K562 (cell line): ENCODE data around the gene KCNN4. TPM values are rescaled to one million over a fixed set of nuclear protein-coding genes. Genes with fewer than 3 reads are reported as not detected.

Source experiments
- ATAC-seq: fragments of 200-7000 bp; cut with Tn5 transposase; 3 replicates; pipeline ENCODE4 v1.9.1; 2020; ENCODE audit warnings: moderate library complexity
- BruUV-seq: library from RNA; stranded (reverse); fragments of 400-500 nt; replicated peaks from 2 replicates; lab custom pipeline; 2021; lab: Mats Ljungman, UMichigan
- CTCF ChIA-PET: fragments of 300-600 bp; formaldehyde crosslinking; extraction: SDS; loops from one replicate; lab custom pipeline; 2021; ENCODE audit warnings: low intra/inter-chr PET ratio; lab: Yijun Ruan, JAX
- POLR2A ChIA-PET: fragments of 300-600, 350-650 bp; sonication (Branson Sonifier 250); formaldehyde crosslinking; extraction: SDS; loops from one replicate; lab custom pipeline; 2021; ENCODE audit warnings: antibody characterized with exemption, inconsistent platforms; lab: Yijun Ruan, JAX
- DNase-seq, 4 experiments: peaks; one replicate each; pipeline versions ENCODE4 v3.0.0 to v3.0.0-alpha.2; 2011 to 2018; ENCODE audit warnings: low spot score in 3 of 4, mixed read lengths in 3 of 4; ENCODE audit errors: extremely low read depth in 1 of 4
- FAIRE-seq: peaks from 2 replicates; lab custom pipeline; 2011; peaks lifted over from hg19 to GRCh38; lab: Jason Lieb, UNC
- H2AFZ ChIP-seq: 2 replicates; pipeline ENCODE4 v1.6.0; 2011; ENCODE audit warnings: low read depth, low read length, control low read depth, inconsistent platforms
- H3K27ac ChIP-seq: fragments of 200-600 bp; 3 replicates; pipeline ENCODE4 v1.8.0; 2011; ENCODE audit warnings: low read depth, mild to moderate bottlenecking, control low read depth, inconsistent platforms, low read length, moderate library complexity, mixed read lengths; ENCODE audit errors: extremely low read depth
- H3K27me3 ChIP-seq, 2 experiments: fragments of 300-600 bp in 1 of 2; 2 replicates in 1 of 2; 3 replicates in 1 of 2; pipeline versions ENCODE4 v1.6.0 to v1.8.0; 2011; ENCODE audit warnings: inconsistent platforms in 2 of 2, low read length in 2 of 2, mild to moderate bottlenecking in 1 of 2, mixed read lengths in 1 of 2, moderate library complexity in 1 of 2; ENCODE audit not compliant: control insufficient read depth in 2 of 2, insufficient read depth in 2 of 2
- H3K36me3 ChIP-seq: fragments of 300-600 bp; 3 replicates; pipeline ENCODE4 v1.8.0; 2011; ENCODE audit warnings: mild to moderate bottlenecking, low read length, inconsistent platforms; ENCODE audit not compliant: control insufficient read depth, insufficient read depth
- H3K4me1 ChIP-seq, 2 experiments: fragments of 200-600 bp in 1 of 2; replicated peaks in 1 of 2; 2 replicates in 1 of 2; 3 replicates in 1 of 2; pipeline versions ENCODE4 v1.5.1 to v1.8.0; 2011; ENCODE audit warnings: inconsistent platforms in 2 of 2, low read length in 2 of 2, mild to moderate bottlenecking in 1 of 2, mixed read lengths in 1 of 2, moderate library complexity in 1 of 2; ENCODE audit not compliant: control insufficient read depth in 2 of 2, insufficient read depth in 2 of 2
- H3K4me2 ChIP-seq: 2 replicates; pipeline ENCODE4 v1.6.1; 2011; ENCODE audit warnings: low read length, control low read depth, inconsistent platforms, mixed read lengths; ENCODE audit not compliant: insufficient read depth
- H3K4me3 ChIP-seq: fragments of 200-600 bp; sonication (generic), shearing (Covaris generic); 2 replicates; pipeline ENCODE4 v1.5.1; 2016; ENCODE audit warnings: control low read depth, inconsistent platforms
- H3K79me2 ChIP-seq: fragments of 200-600 bp; 3 replicates; pipeline ENCODE4 v1.8.0; 2011; ENCODE audit warnings: low read length, inconsistent platforms; ENCODE audit not compliant: control insufficient read depth, insufficient read depth
- H3K9ac ChIP-seq, 2 experiments: 2 replicates each; pipeline versions ENCODE4 v1.6.0 to v1.6.1; 2011; ENCODE audit warnings: low read depth in 2 of 2, low read length in 2 of 2, control low read depth in 1 of 2, inconsistent platforms in 1 of 2, mild to moderate bottlenecking in 1 of 2, mixed read lengths in 1 of 2; ENCODE audit not compliant: insufficient read depth in 1 of 2
- H3K9me1 ChIP-seq: one replicate; pipeline ENCODE4 v1.6.0; 2011; ENCODE audit warnings: inconsistent platforms, mild to moderate bottlenecking, low read length, moderate library complexity; ENCODE audit not compliant: control insufficient read depth, insufficient read depth
- H3K9me3 ChIP-seq: replicated peaks from 2 replicates; pipeline ENCODE4 v1.5.1; 2011; ENCODE audit warnings: low read depth, low read length, inconsistent platforms; ENCODE audit not compliant: control insufficient read depth, insufficient read depth
- H4K20me1 ChIP-seq: replicated peaks from 2 replicates; pipeline ENCODE4 v1.6.1; 2011; ENCODE audit warnings: low read length, inconsistent platforms, mixed read lengths; ENCODE audit not compliant: control insufficient read depth, insufficient read depth
- CBFA2T3 ChIP-seq: fragments of 450-650 bp; IDR thresholded peaks from 2 replicates; pipeline ENCODE4 v1.6.1; 2017
- DNMT1 ChIP-seq: fragments of 450-650 bp; IDR thresholded peaks from 2 replicates; pipeline ENCODE4 v1.6.1; 2016; ENCODE audit warnings: antibody characterized with exemption, mild to moderate bottlenecking
- ETV1 ChIP-seq: fragments of 450-650 bp; conservative IDR thresholded peaks from 2 replicates; pipeline ENCODE4 v1.6.1; 2016; ENCODE audit warnings: missing genetic modification characterization, control low read depth, low read depth, missing compliant biosample characterization
- MAFF ChIP-seq: IDR thresholded peaks from 2 replicates; pipeline ENCODE4 v1.6.1; 2012; ENCODE audit warnings: low read length, improper control_type of control experiment
- PHTF2 ChIP-seq: fragments of 250-450 bp; sonication (Bioruptor Pico); IDR thresholded peaks from 2 replicates; pipeline ENCODE4 v1.5.0; 2021; ENCODE audit warnings: mild to moderate bottlenecking
- PTRF ChIP-seq: fragments of 450-650 bp; IDR thresholded peaks from 2 replicates; pipeline ENCODE4 v1.6.1; 2016; ENCODE audit warnings: mild to moderate bottlenecking, missing genetic modification characterization, missing compliant biosample characterization
- PURB ChIP-seq: sonication (generic); formaldehyde crosslinking; IDR thresholded peaks from 2 replicates; pipeline ENCODE4 v1.9.0; 2021; ENCODE audit warnings: low read depth, mild to moderate bottlenecking, missing genetic modification reagents
- SPI1 ChIP-seq: IDR thresholded peaks from 2 replicates; pipeline ENCODE4 v1.6.1; 2011; ENCODE audit warnings: low read depth, low read length, control low read depth, borderline replicate concordance
- TBL1XR1 ChIP-seq, 2 experiments: IDR thresholded peaks; 2 replicates each; pipeline ENCODE4 v1.6.1; 2012; ENCODE audit warnings: improper control_type of control experiment in 2 of 2, low read length in 2 of 2, mild to moderate bottlenecking in 1 of 2
- TCF7L2 ChIP-seq: fragments of 150-350 bp; IDR thresholded peaks from 2 replicates; pipeline ENCODE4 v1.6.1; 2016; ENCODE audit warnings: low read depth, mild to moderate bottlenecking, low read length, moderate library complexity
- TOE1 ChIP-seq, 2 experiments: fragments of 450-650 bp in 1 of 2; sonication (generic) in 1 of 2; formaldehyde crosslinking in 1 of 2; IDR thresholded peaks; 2 replicates each; pipeline versions ENCODE4 v1.7.1 to v1.8.0; 2016 to 2022; ENCODE audit warnings: borderline replicate concordance in 2 of 2, mild to moderate bottlenecking in 2 of 2, antibody characterized with exemption in 1 of 2, inconsistent platforms in 1 of 2, low read depth in 1 of 2, missing genetic modification reagents in 1 of 2, moderate library complexity in 1 of 2
- ZBTB17 ChIP-seq: fragments of 450-650 bp; formaldehyde crosslinking; IDR thresholded peaks from 2 replicates; pipeline ENCODE4 v1.4.0; 2020; ENCODE audit warnings: mild to moderate bottlenecking
- ZNF146 ChIP-seq: IDR thresholded peaks from one replicate; pipeline ENCODE4 v1.6.1; 2018; ENCODE audit warnings: missing compliant biosample characterization; ENCODE audit not compliant: unreplicated experiment
- ZNF263 ChIP-seq: sonication (generic); formaldehyde crosslinking; IDR thresholded peaks from 2 replicates; pipeline ENCODE4 v1.8.0; 2022; ENCODE audit warnings: mild to moderate bottlenecking, missing genetic modification reagents, borderline replicate concordance
- WGBS: fragments of 100-300 bp; shearing (Covaris generic); methylation state at CpG from one replicate; pipeline ENCODE4 v1.1.6; 2016; ENCODE audit warnings: low coverage, mixed read lengths; ENCODE audit not compliant: insufficient coverage; ENCODE audit errors: missing lambda C conversion rate; 5-methylcytosine and 5-hydroxymethylcytosine counted together
- in situ Hi-C: fragments of 300-500 bp; cut with MboI; formaldehyde crosslinking; loops from 4 replicates; pipeline ENCODE4 v1.15.0; 2018; ENCODE audit warnings: inconsistent platforms, mixed read lengths
- intact Hi-C: fragments of 100-400 bp; cut with micrococcal nuclease; formaldehyde crosslinking; loops from 2 replicates; pipeline ENCODE4 v1.14.2; 2022
- polyA plus RNA-seq, 8 experiments: library from polyadenylated mRNA; depleted of rRNA in 4 of 8; stranded (reverse) in 5 of 8; unstranded in 3 of 8; fragments of >200 nt; fragmentation: Nextera tagmentation in 2 of 8; fragmentation: Illumina TruSeq in 1 of 8; extraction: Ambion mirVana in 2 of 8; extraction: Trizol in 1 of 8; gene quantifications; 2 replicates each; pipeline versions ENCODE4 v1.2.1 to v1.2.3, GENCODE V29; 2011 to 2014; ENCODE audit warnings: inconsistent platforms in 1 of 8, missing spikeins in 1 of 8
- total RNA-seq, 7 experiments: library from RNA; depleted of rRNA in 6 of 7; stranded (reverse); fragments of >200 nt in 6 of 7; fragmentation: Illumina TruSeq in 2 of 7; extraction: Trizol in 2 of 7; gene quantifications; 2 replicates each; pipeline versions ENCODE4 v1.2.1 to v1.2.3, GENCODE V29; 2011 to 2021; ENCODE audit warnings: low replicate concordance in 1 of 7
- TF ChIP-seq, protein P1 (sequence below): fragments of 450-650 bp; formaldehyde crosslinking; IDR thresholded peaks from 2 replicates; pipeline ENCODE4 v1.4.0; 2022; ENCODE audit warnings: missing genetic modification characterization
- TF ChIP-seq, protein P2 (sequence below): sonication (generic); formaldehyde crosslinking; IDR thresholded peaks from 2 replicates; pipeline ENCODE4 v1.8.1; 2023; ENCODE audit warnings: missing genetic modification reagents, mild to moderate bottlenecking, borderline replicate concordance

Gene KCNN4
- total and polyA plus RNA-seq, 9 of the 15 experiments (the other 6 are each of a cell fraction or from before 2014, with no cell fraction given), result 0.53 to 37.7 (median 25.9) TPM

DNA sequence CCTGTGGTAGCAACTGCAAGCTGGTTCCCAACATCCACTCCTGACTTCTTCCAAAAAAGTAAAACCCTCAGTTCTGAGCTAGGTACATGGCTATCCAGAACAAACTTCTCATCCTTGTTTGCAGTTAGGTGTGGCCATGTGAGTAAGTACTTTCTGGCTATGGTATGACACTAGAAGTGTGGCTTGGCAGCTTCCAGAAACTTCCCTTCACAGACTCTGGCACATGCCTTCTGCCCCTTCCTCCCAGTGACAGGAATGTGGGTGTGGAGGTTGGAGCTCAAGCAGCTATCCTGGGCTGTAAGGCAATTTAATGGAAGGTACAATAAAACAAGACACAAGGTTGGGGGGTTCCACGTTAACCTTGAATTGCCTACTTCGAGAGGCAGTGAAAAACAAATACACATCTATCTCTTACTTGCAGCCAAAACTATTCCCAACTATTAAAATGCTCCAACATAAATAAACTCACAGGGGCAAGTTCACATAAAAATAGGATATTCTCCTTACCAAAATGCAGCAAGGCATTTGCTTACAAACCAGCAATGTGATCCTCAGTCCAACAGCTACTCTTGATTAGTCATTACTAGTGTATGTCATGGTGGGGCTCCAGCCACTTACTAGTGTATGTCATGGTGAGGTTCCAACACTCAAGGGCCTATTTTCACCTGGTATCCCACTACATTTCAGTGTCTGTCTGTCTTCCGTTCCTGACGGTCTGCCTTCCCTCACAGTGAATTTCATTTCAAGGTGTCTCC lies 29.1 kb downstream of the KCNN4 start (continued):
- TF ChIP-seq TCF7L2, result no peak
- TF ChIP-seq SPI1, result no peak
- no peak for TF ChIP-seq PTRF
- no peak for TF ChIP-seq MAFF
- TF ChIP-seq ZNF263, result no peak
- no peak for TF ChIP-seq TOE1 (IDR thresholded peaks at IDR 0.05; ENCODE audit: borderline replicate concordance)
- TF ChIP-seq TOE1 (CRISPR knock-in tag; IDR thresholded peaks at IDR 0.05; ENCODE audit: borderline replicate concordance, low read depth), result no peak
- no peak for TF ChIP-seq DNMT1
- TF ChIP-seq ZBTB17 (CRISPR knock-in tag), result no peak
- TF ChIP-seq, protein P1, sequence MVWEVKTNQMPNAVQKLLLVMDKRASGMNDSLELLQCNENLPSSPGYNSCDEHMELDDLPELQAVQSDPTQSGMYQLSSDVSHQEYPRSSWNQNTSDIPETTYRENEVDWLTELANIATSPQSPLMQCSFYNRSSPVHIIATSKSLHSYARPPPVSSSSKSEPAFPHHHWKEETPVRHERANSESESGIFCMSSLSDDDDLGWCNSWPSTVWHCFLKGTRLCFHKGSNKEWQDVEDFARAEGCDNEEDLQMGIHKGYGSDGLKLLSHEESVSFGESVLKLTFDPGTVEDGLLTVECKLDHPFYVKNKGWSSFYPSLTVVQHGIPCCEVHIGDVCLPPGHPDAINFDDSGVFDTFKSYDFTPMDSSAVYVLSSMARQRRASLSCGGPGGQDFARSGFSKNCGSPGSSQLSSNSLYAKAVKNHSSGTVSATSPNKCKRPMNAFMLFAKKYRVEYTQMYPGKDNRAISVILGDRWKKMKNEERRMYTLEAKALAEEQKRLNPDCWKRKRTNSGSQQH (CRISPR knock-in tag), result no peak

DNA sequence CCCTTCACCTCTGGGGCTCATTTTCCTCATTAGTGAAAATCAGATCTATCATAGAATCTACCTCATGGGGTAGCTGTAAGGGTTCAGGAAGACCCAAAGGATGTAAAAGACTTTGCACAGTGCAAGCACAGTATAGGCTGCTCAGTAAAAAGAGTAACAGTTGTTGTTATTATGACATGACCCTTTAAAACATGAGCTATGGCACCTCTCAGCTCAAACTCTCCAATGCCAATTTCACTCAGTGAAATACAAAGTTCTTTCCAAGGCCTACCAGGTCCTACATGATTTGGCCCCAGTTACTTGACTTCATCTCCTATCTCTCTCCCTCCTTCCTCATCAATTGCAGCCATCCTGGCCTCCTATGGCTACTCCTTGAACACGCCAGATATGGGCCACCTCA lies 30.9 kb downstream of the KCNN4 start:
- POLR2A ChIA-PET, result interaction anchor here (0.8 to 8.6 kb wide), 2 partner anchors 15 to 24 kb away, joined by 4 to 71 read pairs; no protein-coding TSS in a partner anchor
- H3K9me3 ChIP-seq, result no peaks in the 10 kb centered on the region
- peaks cover 35% of the 10 kb centered on the region for H3K79me2 ChIP-seq
- DNase-seq (no peak), ATAC-seq (no peak), FAIRE-seq (no peak)
- CTCF ChIA-PET, result no interaction called here
- H2AFZ ChIP-seq, result no peak overlapping the region
- H3K27me3 ChIP-seq, result no peaks in the 10 kb centered on the region
- H3K27ac ChIP-seq, result no peak overlapping the region
- H3K9me1 ChIP-seq, result no peaks in the 10 kb centered on the region
- no peak overlapping the region for H3K4me3 ChIP-seq
- H3K36me3 ChIP-seq, result peaks cover 74% of the 10 kb centered on the region
- in situ Hi-C loops (loop anchor here (5.0 kb wide), 1 partner anchor 32 kb away; the partner anchor contains the start of gene KCNN4), intact Hi-C loops (no loop called here)
- no TSS peak for BruUV-seq
- peaks cover 13 to 14% of the 10 kb centered on the region in 2 experiments for H3K4me1 ChIP-seq
- no peaks in the 10 kb centered on the region for H4K20me1 ChIP-seq
- peak overlapping the region in 1 of 2 experiments; percentile 67; a peak in 1 of 4 replicates for H3K9ac ChIP-seq
- H3K4me2 ChIP-seq, result no peak overlapping the region
- WGBS, result no CpG with 5 or more reads among the region's 1 CpG
- TF ChIP-seq PURB (CRISPR knock-in tag) (no peak), ZNF146 (CRISPR knock-in tag) (no peak), ETV1 (no peak), CBFA2T3 (no peak), TBL1XR1 (IDR thresholded peaks at IDR 0.05; ENCODE audit: low read length in 2 of 2) (no peak), PHTF2 (no peak)
- TF ChIP-seq, protein P2, sequence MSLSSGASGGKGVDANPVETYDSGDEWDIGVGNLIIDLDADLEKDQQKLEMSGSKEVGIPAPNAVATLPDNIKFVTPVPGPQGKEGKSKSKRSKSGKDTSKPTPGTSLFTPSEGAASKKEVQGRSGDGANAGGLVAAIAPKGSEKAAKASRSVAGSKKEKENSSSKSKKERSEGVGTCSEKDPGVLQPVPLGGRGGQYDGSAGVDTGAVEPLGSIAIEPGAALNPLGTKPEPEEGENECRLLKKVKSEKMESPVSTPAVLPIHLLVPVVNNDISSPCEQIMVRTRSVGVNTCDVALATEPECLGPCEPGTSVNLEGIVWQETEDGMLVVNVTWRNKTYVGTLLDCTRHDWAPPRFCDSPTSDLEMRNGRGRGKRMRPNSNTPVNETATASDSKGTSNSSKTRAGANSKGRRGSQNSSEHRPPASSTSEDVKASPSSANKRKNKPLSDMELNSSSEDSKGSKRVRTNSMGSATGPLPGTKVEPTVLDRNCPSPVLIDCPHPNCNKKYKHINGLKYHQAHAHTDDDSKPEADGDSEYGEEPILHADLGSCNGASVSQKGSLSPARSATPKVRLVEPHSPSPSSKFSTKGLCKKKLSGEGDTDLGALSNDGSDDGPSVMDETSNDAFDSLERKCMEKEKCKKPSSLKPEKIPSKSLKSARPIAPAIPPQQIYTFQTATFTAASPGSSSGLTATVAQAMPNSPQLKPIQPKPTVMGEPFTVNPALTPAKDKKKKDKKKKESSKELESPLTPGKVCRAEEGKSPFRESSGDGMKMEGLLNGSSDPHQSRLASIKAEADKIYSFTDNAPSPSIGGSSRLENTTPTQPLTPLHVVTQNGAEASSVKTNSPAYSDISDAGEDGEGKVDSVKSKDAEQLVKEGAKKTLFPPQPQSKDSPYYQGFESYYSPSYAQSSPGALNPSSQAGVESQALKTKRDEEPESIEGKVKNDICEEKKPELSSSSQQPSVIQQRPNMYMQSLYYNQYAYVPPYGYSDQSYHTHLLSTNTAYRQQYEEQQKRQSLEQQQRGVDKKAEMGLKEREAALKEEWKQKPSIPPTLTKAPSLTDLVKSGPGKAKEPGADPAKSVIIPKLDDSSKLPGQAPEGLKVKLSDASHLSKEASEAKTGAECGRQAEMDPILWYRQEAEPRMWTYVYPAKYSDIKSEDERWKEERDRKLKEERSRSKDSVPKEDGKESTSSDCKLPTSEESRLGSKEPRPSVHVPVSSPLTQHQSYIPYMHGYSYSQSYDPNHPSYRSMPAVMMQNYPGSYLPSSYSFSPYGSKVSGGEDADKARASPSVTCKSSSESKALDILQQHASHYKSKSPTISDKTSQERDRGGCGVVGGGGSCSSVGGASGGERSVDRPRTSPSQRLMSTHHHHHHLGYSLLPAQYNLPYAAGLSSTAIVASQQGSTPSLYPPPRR (CRISPR knock-in tag), result no peak
